GM12872 (cell line): ENCODE data around the gene SLC12A4.

Experiments
- TF ChIP-seq, protein P1 (sequence below): IDR thresholded peaks from 3 replicates; pipeline ENCODE4 v1.5.1; 2011; ENCODE audit warnings: low read depth, mild to moderate bottlenecking, low read length, moderate library complexity; ENCODE audit not compliant: insufficient read depth

SLC12A4 gene

DNA sequence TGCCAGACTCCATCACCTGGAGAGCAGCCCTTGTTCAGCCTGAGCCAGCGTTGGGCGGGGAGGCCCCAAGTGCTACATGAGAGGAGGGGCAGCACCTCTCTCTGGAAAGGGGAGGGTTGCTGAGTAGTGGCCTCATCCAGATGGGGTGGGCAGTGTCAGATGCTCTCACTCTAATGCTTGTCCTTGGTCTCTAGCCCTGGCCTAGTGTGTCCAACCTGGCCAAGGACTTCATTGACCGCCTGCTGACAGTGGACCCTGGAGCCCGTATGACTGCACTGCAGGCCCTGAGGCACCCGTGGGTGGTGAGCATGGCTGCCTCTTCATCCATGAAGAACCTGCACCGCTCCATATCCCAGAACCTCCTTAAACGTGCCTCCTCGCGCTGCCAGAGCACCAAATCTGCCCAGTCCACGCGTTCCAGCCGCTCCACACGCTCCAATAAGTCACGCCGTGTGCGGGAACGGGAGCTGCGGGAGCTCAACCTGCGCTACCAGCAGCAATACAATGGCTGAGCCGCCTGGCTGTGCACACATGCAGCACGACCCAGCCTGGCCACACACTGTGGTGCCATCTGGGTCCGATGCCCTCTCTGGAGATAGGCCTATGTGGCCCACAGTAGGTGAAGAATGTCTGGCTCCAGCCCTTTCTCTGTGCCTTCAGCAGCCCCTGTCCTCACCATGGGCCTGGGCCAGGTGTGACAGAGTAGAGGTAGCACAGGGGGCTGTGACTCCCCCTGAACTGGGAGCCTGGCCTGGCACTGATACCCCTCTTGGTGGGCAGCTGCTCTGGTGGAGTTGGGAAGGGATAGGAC, 41.1 kb downstream of the SLC12A4 start:
- TF ChIP-seq, protein P1, sequence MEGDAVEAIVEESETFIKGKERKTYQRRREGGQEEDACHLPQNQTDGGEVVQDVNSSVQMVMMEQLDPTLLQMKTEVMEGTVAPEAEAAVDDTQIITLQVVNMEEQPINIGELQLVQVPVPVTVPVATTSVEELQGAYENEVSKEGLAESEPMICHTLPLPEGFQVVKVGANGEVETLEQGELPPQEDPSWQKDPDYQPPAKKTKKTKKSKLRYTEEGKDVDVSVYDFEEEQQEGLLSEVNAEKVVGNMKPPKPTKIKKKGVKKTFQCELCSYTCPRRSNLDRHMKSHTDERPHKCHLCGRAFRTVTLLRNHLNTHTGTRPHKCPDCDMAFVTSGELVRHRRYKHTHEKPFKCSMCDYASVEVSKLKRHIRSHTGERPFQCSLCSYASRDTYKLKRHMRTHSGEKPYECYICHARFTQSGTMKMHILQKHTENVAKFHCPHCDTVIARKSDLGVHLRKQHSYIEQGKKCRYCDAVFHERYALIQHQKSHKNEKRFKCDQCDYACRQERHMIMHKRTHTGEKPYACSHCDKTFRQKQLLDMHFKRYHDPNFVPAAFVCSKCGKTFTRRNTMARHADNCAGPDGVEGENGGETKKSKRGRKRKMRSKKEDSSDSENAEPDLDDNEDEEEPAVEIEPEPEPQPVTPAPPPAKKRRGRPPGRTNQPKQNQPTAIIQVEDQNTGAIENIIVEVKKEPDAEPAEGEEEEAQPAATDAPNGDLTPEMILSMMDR: no peak

- TF ChIP-seq, protein P1: peak; percentile 43; the same call in 2 of the 3 replicates
These were observed 42.2 kb downstream of the SLC12A4 start for GRCh38 chr16:67926181-67926750.

- TF ChIP-seq, protein P1: no peak
These were observed 44.1 kb downstream of the SLC12A4 start for GRCh38 chr16:67924140-67924906.

- TF ChIP-seq, protein P1: no peak
These were observed 44.9 kb downstream of the SLC12A4 start for GRCh38 chr16:67923414-67924116.

DNA sequence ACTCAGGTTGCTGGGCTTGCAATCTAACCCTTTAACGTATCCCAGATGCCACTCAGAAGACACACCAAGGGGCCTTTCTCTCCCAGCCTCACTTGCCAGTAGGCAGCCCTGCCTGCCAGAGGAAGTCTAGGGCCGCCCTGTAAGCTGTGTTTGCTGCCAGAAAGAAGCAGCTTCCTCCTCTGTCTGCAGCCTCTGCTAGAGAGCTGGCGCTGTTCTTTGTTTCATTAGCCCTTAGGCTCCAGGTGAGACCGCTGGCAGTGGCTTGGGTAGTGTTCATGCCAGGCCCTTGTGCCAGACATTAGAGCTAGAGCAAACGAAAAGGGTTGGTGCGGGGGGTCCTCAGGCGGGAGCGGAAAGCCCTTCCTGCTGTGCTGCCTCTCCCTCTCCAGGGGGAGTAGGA, 45.7 kb downstream of the SLC12A4 start:
- TF ChIP-seq, protein P1: no peak

GRCh38 chr16:67922221-67922620, 46.2 kb downstream of the SLC12A4 start:
- TF ChIP-seq, protein P1: no peak

DNA sequence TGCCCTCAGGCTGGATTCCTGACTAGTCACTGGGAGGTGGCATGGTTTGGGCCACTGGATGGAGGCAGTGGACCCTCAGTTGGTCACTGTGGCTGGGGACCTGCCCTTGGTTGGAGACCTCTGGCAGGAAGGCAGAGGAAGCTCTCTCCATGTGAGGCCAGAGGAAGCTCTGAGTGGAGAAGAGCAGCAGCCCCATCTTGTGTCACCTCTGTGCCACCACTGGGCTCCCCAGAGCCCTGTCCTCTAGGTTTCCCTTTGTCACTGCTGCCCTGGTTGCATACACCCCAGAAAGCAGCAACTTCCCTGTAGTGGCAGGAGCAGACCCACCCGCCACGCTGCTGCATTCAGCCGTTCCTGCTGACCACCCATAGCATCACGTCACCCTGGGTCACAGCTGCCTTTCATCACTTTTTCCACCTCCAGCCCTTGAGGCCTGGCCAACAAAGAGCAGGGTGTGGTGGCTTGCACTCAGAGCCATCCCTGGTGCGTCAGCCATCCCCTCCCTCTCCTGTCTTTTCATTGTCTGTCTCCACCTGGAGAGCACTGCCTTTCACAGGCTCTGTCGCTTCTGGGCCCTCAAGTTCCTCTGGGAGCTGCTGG, 48.7 kb downstream of the SLC12A4 start:
- TF ChIP-seq, protein P1: 0 out of 3 replicates have a peak, but pooled peaks have one; percentile 13
